Loucy (cell line): ENCODE results near the gene NEIL3.

Experiments used
- H2AFZ ChIP-seq: fragments of 200-600 bp; sonication (generic); 2 replicates; pipeline ENCODE4 v1.6.0; 2016; ENCODE audit warnings: antibody characterized with exemption, mild to moderate bottlenecking, low read length, moderate library complexity
- H3F3A ChIP-seq: fragments of 200-600 bp; 2 replicates; pipeline ENCODE4 v1.6.0; 2016; ENCODE audit warnings: antibody characterized with exemption, low read depth, mild to moderate bottlenecking
- H3K27me3 ChIP-seq: fragments of 200-600 bp; sonication (generic); 2 replicates; pipeline ENCODE4 v1.6.1; 2014; ENCODE audit warnings: low read length, mild to moderate bottlenecking; ENCODE audit not compliant: insufficient read depth, poor library complexity, severe bottlenecking
- H3K36me3 ChIP-seq: fragments of 200-600 bp; sonication (generic); 2 replicates; pipeline ENCODE4 v1.6.1; 2016; ENCODE audit warnings: low read length; ENCODE audit not compliant: insufficient read depth
- H3K4me1 ChIP-seq: fragments of 200-600 bp; sonication (generic); 2 replicates; pipeline ENCODE4 v1.5.1; 2014; ENCODE audit warnings: low read length, mild to moderate bottlenecking; ENCODE audit not compliant: insufficient read depth, poor library complexity, severe bottlenecking
- H3K4me2 ChIP-seq: fragments of 200-600 bp; sonication (generic); 2 replicates; pipeline ENCODE4 v1.6.0; 2014; ENCODE audit warnings: antibody characterized with exemption, low read length, low read depth, mild to moderate bottlenecking; ENCODE audit not compliant: poor library complexity, severe bottlenecking
- H3K4me3 ChIP-seq: fragments of 200-600 bp; sonication (generic); 2 replicates; pipeline ENCODE4 v1.5.1; 2014; ENCODE audit warnings: low read length, mild to moderate bottlenecking, mixed read lengths; ENCODE audit not compliant: poor library complexity, severe bottlenecking
- H3K79me2 ChIP-seq: fragments of 200-600 bp; sonication (generic); 2 replicates; pipeline ENCODE4 v1.6.1; 2014; ENCODE audit warnings: low read length; ENCODE audit not compliant: insufficient read depth
- H3K9ac ChIP-seq: fragments of 200-600 bp; sonication (generic); 2 replicates; pipeline ENCODE4 v1.6.0; 2014; ENCODE audit warnings: mild to moderate bottlenecking, low read depth, low read length, moderate library complexity; ENCODE audit not compliant: poor library complexity, severe bottlenecking
- H3K9me2 ChIP-seq: fragments of 200-600 bp; sonication (generic); replicated peaks from 2 replicates; pipeline ENCODE4 v1.6.1; 2016; ENCODE audit warnings: low read depth, low read length, mixed read lengths
- H3K9me3 ChIP-seq: fragments of 200-600 bp; sonication (generic); 2 replicates; pipeline ENCODE4 v1.6.1; 2014; ENCODE audit warnings: mild to moderate bottlenecking, antibody characterized with exemption, low read length, low read depth; ENCODE audit not compliant: insufficient read depth
- H4K20me1 ChIP-seq: fragments of 200-600 bp; sonication (generic); 2 replicates; pipeline ENCODE4 v1.6.0; 2014; ENCODE audit warnings: antibody characterized with exemption, low read length, mild to moderate bottlenecking; ENCODE audit not compliant: insufficient read depth, poor library complexity, severe bottlenecking
- EZH2phosphoT487 ChIP-seq: fragments of 200-600 bp; IDR thresholded peaks from 2 replicates; pipeline ENCODE4 v1.6.1; 2018; ENCODE audit warnings: antibody characterized with exemption, mild to moderate bottlenecking, moderate library complexity, borderline replicate concordance
- TF ChIP-seq, protein P1 (sequence below): fragments of 200-600 bp; sonication (generic); conservative IDR thresholded peaks from 2 replicates; pipeline ENCODE4 v1.5.1; 2014; ENCODE audit warnings: mild to moderate bottlenecking, antibody characterized with exemption, low read length

NEIL3 gene

DNA sequence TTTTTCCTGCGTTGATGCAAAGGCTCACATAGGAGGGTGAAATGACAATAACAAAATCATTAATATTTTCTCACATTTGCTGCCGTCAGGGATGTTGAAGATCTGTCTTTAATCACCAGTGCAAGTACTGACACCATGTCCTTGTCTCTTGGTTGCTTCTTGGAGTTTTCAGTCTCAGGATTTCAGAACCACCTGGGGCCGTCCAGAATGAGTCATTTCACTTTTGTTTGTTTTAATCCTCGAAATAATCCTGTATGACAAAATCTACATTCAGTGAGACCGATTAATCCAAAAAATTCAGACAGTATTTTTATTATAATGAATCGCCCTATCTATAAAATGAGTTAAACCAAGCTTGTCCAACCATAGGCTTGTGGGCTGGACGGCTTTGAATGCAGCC lies 47.2 kb downstream of the NEIL3 start:
- Histone ChIP-seq H3K79me2 (no peaks in the 10 kb centered on the region), H3K4me3 (no peak overlapping the region), H3F3A (no peaks in the 10 kb centered on the region), H3K9me3 (no peaks in the 10 kb centered on the region), H3K4me1 (no peaks in the 10 kb centered on the region), H3K4me2 (no peak overlapping the region), H3K36me3 (peaks cover 27% of the 10 kb centered on the region; the same call in 1 of the 2 replicates), H3K27me3 (no peaks in the 10 kb centered on the region), H4K20me1 (no peaks in the 10 kb centered on the region), H2AFZ (no peak overlapping the region), H3K9ac (no peak overlapping the region), H3K9me2 (no peaks in the 10 kb centered on the region)
- TF ChIP-seq EZH2phosphoT487 = no peak
- TF ChIP-seq, protein P1, sequence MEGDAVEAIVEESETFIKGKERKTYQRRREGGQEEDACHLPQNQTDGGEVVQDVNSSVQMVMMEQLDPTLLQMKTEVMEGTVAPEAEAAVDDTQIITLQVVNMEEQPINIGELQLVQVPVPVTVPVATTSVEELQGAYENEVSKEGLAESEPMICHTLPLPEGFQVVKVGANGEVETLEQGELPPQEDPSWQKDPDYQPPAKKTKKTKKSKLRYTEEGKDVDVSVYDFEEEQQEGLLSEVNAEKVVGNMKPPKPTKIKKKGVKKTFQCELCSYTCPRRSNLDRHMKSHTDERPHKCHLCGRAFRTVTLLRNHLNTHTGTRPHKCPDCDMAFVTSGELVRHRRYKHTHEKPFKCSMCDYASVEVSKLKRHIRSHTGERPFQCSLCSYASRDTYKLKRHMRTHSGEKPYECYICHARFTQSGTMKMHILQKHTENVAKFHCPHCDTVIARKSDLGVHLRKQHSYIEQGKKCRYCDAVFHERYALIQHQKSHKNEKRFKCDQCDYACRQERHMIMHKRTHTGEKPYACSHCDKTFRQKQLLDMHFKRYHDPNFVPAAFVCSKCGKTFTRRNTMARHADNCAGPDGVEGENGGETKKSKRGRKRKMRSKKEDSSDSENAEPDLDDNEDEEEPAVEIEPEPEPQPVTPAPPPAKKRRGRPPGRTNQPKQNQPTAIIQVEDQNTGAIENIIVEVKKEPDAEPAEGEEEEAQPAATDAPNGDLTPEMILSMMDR = no peak

DNA sequence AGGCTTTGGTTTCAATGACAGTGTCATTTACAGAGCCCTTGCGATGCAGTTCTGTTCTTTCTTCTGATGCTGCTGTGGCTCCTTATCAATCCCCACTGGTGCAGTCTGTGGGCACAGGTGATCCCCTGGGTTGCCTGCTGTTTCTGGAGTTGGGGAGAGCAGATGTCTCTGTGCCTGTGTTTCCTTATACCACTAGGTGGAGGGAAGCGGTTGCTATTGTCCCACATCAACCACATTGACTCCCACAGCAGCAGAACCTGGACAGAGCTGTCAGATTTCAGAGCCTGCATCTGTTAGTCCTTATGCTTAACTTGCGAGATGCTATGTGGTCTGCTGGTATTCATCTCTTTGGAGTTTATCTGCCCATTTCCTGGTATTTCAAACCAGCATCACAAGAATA lies 57.7 kb downstream of the NEIL3 start:
- Histone ChIP-seq H3K79me2 (no peaks in the 10 kb centered on the region), H3F3A (no peaks in the 10 kb centered on the region), H2AFZ (no peak overlapping the region), H3K27me3 (no peaks in the 10 kb centered on the region), H3K4me3 (no peak overlapping the region), H3K9me2 (no peaks in the 10 kb centered on the region), H3K4me2 (no peak overlapping the region), H3K9ac (no peak overlapping the region), H3K4me1 (no peaks in the 10 kb centered on the region), H3K36me3 (peaks cover 10% of the 10 kb centered on the region; the same call in 1 of the 2 replicates), H3K9me3 (no peaks in the 10 kb centered on the region), H4K20me1 (no peaks in the 10 kb centered on the region)
- no peak for TF ChIP-seq EZH2phosphoT487
- TF ChIP-seq, protein P1 = peak; percentile 45

DNA sequence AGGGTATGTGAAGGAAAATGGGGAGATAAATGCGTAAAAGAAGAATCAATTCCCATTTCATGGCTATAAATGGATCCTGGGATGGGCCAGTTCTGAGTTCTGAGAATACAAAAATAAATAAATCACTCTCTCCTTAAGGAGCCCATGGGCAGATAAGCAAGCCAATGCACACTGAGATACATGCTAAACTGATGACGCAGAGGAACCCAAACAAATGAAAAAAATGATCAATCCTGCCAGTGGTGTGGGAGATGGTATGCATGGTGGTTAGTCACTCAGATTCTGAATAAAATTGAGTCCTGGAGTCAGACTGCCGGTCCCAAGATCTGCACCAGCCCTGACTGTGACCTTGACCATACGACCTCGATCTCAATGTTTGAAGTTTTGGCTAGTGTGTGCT lies 59.7 kb downstream of the NEIL3 start:
- H3K27me3 ChIP-seq = no peaks in the 10 kb centered on the region
- H3K4me2 ChIP-seq = no peak overlapping the region
- no peak overlapping the region for H3K4me3 ChIP-seq
- no peak overlapping the region for H3K9ac ChIP-seq
- H2AFZ ChIP-seq = no peak overlapping the region
- TF ChIP-seq EZH2phosphoT487 = no peak
- TF ChIP-seq, protein P1 = no peak
- no peaks in the 10 kb centered on the region for H3K4me1 ChIP-seq
- no peaks in the 10 kb centered on the region for H4K20me1 ChIP-seq
- no peaks in the 10 kb centered on the region for H3K9me2 ChIP-seq
- H3K9me3 ChIP-seq = no peaks in the 10 kb centered on the region
- H3K79me2 ChIP-seq = no peaks in the 10 kb centered on the region
- no peaks in the 10 kb centered on the region for H3K36me3 ChIP-seq
- H3F3A ChIP-seq = no peaks in the 10 kb centered on the region
